ENCODE measurements around the gene POFUT1.
A peak's percentile ranks its signal among the peaks of the same experiment; 100 is the strongest.

POFUT1 gene

GRCh38 chr20:32208499-32209154, 947 bp downstream of the POFUT1 start:
- no peak for DNase-seq (ENCODE audit: low read depth)
- TF ChIP-seq CTCF (conservative IDR thresholded peaks at IDR 0.05; ENCODE audit: low read depth, low read length) = no peak
- H3K4me3 ChIP-seq (ENCODE audit: low read length) = peak overlapping the region; percentile 99

DNA sequence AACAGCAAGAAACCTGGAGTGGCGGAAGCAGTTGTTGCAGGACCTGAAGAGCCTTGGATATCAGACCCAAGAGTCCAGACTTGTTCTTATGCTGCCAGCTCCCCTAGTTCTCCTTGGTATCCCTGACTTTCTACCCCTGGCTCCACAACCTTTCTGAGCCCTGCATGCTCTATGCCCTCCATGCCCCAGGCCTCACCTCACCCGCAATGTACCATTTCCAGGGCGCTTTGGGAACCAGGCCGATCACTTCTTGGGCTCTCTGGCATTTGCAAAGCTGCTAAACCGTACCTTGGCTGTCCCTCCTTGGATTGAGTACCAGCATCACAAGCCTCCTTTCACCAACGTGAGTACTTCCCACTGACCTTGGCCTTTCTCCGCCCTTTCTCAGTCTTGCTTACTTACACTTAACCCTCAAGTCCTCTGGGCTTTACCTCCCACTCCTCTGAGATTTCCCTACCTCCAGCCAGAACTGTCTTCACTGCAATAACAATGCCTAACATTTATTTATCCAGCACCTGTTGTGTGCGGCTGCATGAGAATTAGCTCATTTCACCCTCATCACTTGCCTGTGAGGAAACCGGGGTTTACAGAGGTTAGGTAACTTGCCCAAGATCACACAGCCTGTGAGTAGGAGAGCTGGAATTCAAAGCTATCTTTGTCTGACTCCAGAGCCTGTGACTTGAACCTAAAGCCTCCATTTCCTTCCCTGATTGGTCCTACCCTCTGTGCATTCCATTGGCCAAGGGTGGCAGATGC, 2.3 kb downstream of the POFUT1 start:
- H3K4me3 ChIP-seq (ENCODE audit: low read length) = no peak overlapping the region
- DNase-seq (ENCODE audit: low read depth) = no peak
- TF ChIP-seq CTCF (conservative IDR thresholded peaks at IDR 0.05; ENCODE audit: low read depth, low read length) = no peak

- DNase-seq (ENCODE audit: low read depth) = no peak
- no peak overlapping the region for H3K4me3 ChIP-seq (ENCODE audit: low read length)
- no peak for TF ChIP-seq CTCF (conservative IDR thresholded peaks at IDR 0.05; ENCODE audit: low read depth, low read length)
Observed at GRCh38 chr20:32213870-32214269, 6.2 kb downstream of the POFUT1 start.

GRCh38 chr20:32215147-32215546, 7.5 kb downstream of the POFUT1 start:
- TF ChIP-seq CTCF (conservative IDR thresholded peaks at IDR 0.05; ENCODE audit: low read depth, low read length) = no peak
- H3K4me3 ChIP-seq (ENCODE audit: low read length) = no peak overlapping the region
- DNase-seq (ENCODE audit: low read depth) = no peak

GRCh38 chr20:32215729-32216128, 8.0 kb downstream of the POFUT1 start:
- no peak for TF ChIP-seq CTCF (conservative IDR thresholded peaks at IDR 0.05; ENCODE audit: low read depth, low read length)
- no peak for DNase-seq (ENCODE audit: low read depth)
- H3K4me3 ChIP-seq (ENCODE audit: low read length) = no peak overlapping the region

DNA sequence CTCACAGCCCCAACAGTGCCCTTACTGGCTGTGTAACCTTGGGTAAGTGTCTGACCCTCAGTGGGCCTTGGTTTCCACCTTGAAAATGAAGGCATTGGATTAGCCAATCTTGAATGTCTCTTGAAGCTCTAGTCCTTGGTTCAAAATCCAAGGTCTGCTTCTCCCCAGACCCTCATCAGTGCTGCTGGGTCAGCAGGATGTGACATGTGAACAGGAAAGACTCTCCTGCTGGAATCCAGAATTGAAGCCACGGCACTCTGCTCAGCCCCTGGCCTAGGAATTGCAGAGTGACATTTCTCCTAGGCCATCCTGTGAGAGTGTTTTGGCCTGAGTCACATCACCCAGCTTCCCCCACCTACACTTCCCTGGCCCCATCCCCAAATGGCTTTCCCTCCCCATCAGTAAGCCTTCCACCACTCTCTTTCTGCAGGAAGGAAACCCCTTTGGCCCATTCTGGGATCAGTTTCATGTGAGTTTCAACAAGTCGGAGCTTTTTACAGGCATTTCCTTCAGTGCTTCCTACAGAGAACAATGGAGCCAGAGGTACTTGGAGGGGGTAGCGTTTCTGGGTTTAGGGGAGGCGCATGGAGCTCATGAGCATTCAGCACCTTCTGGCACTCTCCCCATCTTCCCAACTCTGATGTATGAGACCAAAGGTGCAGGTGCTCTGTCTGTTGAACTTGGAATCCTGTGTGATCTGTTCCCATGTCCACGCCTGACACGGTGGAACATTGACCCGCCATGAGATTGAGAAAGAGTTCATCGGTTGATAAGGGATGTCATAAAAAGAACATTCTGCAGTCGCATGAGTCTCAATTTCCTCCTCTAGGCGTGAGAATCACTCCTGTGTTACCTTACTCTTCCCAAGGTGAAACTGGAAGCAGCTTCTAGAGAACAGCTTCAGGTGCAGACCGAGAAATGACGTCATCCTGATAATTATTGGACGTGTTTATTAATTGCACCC, 8.8 kb downstream of the POFUT1 start:
- TF ChIP-seq CTCF (conservative IDR thresholded peaks at IDR 0.05; ENCODE audit: low read depth, low read length) = no peak
- no peak for DNase-seq (ENCODE audit: low read depth)
- H3K4me3 ChIP-seq (ENCODE audit: low read length) = no peak overlapping the region
